Coronary artery (tissue), 2 donors: ENCODE results near the gene FRMD3.

ENCODE experiments used
- DNase-seq: peaks from one replicate; pipeline ENCODE4 v3.0.0-alpha.2; 2017; ENCODE audit warnings: low spot score
- H3K27ac ChIP-seq, 2 donors: fragments of 200-600 bp; sonication (generic); one replicate each; pipeline ENCODE4 v1.5.1; 2016 to 2019
- H3K4me3 ChIP-seq: fragments of 200-600 bp; sonication (generic); 2 replicates; pipeline ENCODE4 v1.5.1; 2016; ENCODE audit warnings: mild to moderate bottlenecking, moderate library complexity
- TF ChIP-seq, protein P1 (sequence below): fragments of 200-600 bp; sonication (generic); IDR thresholded peaks from one replicate; pipeline ENCODE4 v1.5.1; 2019; ENCODE audit warnings: antibody characterized with exemption

Gene FRMD3

DNA sequence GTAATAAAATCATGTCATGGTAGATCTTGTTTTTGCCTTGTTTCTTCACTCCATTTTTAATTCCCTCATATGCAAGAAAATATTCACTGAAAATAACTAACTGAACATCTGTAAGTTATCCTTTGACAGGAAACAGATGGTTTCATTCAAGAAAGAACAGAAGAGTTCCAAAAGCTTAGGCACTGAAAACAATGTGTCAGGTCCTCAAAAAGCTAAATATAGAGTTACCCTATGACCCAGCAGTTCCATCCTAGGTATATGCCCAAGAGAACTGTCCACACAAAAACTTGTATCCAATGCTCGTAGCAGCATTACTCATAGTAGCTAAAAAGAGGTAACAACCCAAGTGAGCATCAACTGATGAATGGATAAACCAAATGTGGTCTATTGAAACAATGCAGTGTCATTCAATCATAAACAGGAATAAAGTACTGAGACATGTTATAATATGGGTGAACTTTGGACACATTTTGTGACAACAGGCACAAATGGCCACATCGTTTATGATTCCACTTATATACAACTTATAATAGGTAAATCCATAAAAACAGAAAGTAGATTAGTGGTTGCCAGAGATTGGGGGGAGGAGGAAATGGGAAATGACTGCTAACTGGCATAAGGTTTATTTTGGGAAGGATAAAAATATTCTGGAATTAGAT lies 231.0 kb downstream of the FRMD3 start:
- DNase-seq, result no peak
- peak overlapping the region in 1 of 2 donors; percentile 4 for H3K27ac ChIP-seq
- H3K4me3 ChIP-seq, result no peak overlapping the region
- TF ChIP-seq, protein P1, sequence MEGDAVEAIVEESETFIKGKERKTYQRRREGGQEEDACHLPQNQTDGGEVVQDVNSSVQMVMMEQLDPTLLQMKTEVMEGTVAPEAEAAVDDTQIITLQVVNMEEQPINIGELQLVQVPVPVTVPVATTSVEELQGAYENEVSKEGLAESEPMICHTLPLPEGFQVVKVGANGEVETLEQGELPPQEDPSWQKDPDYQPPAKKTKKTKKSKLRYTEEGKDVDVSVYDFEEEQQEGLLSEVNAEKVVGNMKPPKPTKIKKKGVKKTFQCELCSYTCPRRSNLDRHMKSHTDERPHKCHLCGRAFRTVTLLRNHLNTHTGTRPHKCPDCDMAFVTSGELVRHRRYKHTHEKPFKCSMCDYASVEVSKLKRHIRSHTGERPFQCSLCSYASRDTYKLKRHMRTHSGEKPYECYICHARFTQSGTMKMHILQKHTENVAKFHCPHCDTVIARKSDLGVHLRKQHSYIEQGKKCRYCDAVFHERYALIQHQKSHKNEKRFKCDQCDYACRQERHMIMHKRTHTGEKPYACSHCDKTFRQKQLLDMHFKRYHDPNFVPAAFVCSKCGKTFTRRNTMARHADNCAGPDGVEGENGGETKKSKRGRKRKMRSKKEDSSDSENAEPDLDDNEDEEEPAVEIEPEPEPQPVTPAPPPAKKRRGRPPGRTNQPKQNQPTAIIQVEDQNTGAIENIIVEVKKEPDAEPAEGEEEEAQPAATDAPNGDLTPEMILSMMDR, result no peak

DNA sequence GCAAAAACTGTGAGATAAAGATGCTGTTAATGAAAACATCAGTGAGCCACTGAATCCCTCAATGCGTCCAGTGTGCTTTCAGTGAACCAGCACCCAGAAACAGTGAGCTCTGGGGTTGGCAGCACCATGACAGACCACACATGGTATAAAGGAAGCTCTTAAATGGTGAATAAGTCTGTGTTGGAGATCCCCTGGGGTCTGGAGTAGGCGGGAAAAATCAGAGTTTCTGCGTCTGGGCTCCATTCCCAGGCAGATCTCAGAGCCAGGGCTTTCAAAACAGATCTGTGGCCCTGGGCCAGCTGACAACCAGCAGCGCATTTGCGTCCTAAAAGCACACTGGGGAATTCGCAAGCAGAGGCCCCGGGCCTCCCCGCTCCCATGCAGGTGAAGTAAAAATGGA lies 233.5 kb downstream of the FRMD3 start:
- Histone ChIP-seq H3K4me3 (peak overlapping the region; percentile 19), H3K27ac (peak overlapping the region; percentile 53 to 60)
- TF ChIP-seq, protein P1, result no peak
- peak; percentile 91 for DNase-seq

DNA sequence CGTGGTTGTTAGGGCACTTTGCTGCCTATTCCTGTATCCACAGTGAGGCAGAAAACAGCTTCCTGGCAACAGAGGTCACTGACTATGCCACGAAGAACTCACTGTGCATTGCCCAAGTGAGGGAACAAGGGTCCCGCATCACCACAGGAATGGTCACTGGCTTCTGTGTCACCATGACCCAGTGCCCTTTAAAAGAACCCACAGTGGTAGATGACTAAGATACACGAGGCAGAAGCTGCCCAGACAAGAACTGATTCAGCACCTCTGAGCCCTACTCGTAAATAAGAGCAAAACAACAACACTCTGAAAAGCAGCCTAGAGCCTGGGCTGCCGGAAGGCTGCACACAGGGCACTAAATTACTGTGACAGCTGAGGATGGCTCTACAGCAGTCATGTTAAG lies 238.6 kb downstream of the FRMD3 start:
- no peak for DNase-seq

DNA sequence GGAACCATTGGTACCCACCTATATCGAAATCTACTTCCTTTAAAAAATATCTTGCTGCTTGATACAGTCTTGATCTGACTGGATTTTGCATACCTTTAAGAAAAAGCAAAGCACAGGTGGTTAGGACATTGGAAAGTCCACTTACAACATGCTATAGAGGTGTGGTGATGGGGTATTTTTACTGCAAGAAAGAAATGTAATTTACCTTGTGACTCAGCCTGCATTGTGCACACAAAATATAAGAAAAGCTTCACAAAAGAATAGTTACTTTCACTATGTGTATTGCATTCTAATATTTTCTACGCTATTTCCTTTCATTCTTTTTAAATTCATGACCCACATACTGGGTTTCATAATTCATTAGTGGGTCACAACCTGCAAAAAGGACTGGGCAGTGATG lies 239.1 kb downstream of the FRMD3 start:
- no peak for DNase-seq
- Histone ChIP-seq H3K27ac (no peak overlapping the region), H3K4me3 (no peak overlapping the region)
- TF ChIP-seq, protein P1, result no peak

More for the DNA sequence above, 238.6 kb downstream of the FRMD3 start:
- H3K27ac ChIP-seq, result no peak overlapping the region
- H3K4me3 ChIP-seq, result no peak overlapping the region
- TF ChIP-seq, protein P1, result no peak

DNA sequence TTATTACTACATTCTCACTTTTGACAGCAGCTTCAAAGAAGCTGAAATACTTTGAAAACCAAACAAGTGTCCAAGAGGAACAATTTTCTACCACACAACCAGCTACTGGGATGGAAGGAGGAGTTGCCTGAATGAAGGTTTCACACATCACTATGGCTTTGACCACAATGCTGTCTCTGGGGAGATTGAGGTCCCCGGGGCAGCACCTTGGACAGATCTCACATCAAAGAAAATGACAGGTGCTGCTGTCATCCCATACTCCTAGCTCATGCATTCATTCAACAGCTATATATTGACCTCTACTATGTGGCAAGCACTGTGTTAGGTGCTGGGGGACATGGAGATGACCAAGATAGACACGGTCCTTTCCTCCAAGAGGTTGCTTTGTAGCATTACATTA lies 242.1 kb downstream of the FRMD3 start:
- Histone ChIP-seq H3K4me3 (no peak overlapping the region), H3K27ac (no peak overlapping the region)
- TF ChIP-seq, protein P1, result no peak
- DNase-seq, result no peak

DNA sequence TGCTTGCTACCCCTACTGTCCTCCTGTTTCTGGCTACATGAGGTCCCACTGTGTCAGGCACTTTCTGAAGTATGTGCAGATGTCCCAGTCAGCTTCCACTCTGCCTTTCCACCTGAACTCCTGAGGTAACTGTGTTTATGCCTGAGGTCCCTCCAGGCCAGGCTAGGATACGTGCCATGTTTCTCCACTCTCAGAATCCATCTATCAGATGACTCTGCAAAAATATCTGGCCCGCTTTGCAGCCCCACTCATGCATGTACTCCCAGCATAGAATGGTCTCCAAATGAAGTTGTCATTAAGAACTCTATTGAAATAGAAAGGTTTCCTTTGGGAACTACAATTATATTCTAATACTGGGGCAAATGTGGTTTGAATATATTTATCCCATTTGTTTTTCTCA lies 243.4 kb downstream of the FRMD3 start:
- no peak overlapping the region for H3K27ac ChIP-seq
- TF ChIP-seq, protein P1, result no peak
- DNase-seq, result no peak
- H3K4me3 ChIP-seq, result no peak overlapping the region

DNA sequence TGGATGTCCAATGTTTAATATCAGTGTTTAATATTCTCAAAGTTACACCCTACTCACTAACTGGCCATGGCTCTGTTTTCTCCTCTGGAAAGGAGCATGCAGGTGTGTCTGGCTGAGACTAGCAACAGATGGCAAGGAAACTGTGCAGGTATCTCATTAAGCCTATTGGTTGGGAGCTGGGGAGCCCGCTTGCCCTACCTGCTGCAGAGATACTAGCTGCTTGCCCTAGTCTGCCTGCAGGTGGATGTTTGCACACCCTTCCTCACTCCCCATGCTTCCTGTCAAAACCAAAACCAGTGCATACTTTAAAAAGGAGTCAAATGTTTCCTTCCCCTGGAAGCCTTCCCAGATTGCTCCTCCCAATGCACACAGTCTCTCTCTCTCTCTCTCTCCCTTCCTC lies 247.0 kb downstream of the FRMD3 start:
- Histone ChIP-seq H3K4me3 (no peak overlapping the region), H3K27ac (no peak overlapping the region)
- DNase-seq, result no peak
- TF ChIP-seq, protein P1, result no peak
